Effector CD4-positive, alpha-beta T cell (primary cell): ENCODE results near the gene CD44.

Experiments used
- DNase-seq: peaks from one replicate; pipeline ENCODE4 v3.0.0-alpha.2; 2020

Gene CD44

GRCh38 chr11:35241083-35241482 is 102.1 kb downstream of the CD44 start:
- no peak for DNase-seq

- no peak for DNase-seq
These were observed 102.6 kb downstream of the CD44 start for GRCh38 chr11:35241531-35241930.

- DNase-seq: no peak
These were observed 103.7 kb downstream of the CD44 start for GRCh38 chr11:35242412-35243242.

- DNase-seq: no peak
These were observed 104.8 kb downstream of the CD44 start for GRCh38 chr11:35243774-35244173.

GRCh38 chr11:35245056-35245455 is 106.1 kb downstream of the CD44 start:
- no peak for DNase-seq

- DNase-seq: no peak
These were observed 106.8 kb downstream of the CD44 start for GRCh38 chr11:35245786-35246185.

- no peak for DNase-seq
These were observed 107.8 kb downstream of the CD44 start for GRCh38 chr11:35246745-35247144.

- DNase-seq: peak; percentile 69
These were observed 108.5 kb downstream of the CD44 start for GRCh38 chr11:35247428-35247827.

- peak; percentile 14 for DNase-seq
These were observed 108.9 kb downstream of the CD44 start for GRCh38 chr11:35247863-35248262.

GRCh38 chr11:35248558-35249323 is 109.8 kb downstream of the CD44 start:
- DNase-seq: no peak

- DNase-seq: no peak
These were observed 111.2 kb downstream of the CD44 start for GRCh38 chr11:35250192-35250591.

GRCh38 chr11:35250621-35251020 is 111.7 kb downstream of the CD44 start:
- DNase-seq: no peak

GRCh38 chr11:35253237-35253636 is 114.3 kb downstream of the CD44 start:
- DNase-seq: no peak

- DNase-seq: no peak
These were observed 116.5 kb downstream of the CD44 start for GRCh38 chr11:35255514-35255913.

GRCh38 chr11:35256296-35256695 is 117.3 kb downstream of the CD44 start:
- no peak for DNase-seq

GRCh38 chr11:35257281-35257680 is 118.3 kb downstream of the CD44 start:
- DNase-seq: no peak

- no peak for DNase-seq
These were observed 120.6 kb downstream of the CD44 start for GRCh38 chr11:35259529-35259928.

GRCh38 chr11:35260342-35260985 is 121.5 kb downstream of the CD44 start:
- no peak for DNase-seq

- DNase-seq: no peak
These were observed 122.2 kb downstream of the CD44 start for GRCh38 chr11:35261197-35261596.

GRCh38 chr11:35262056-35262455 is 123.1 kb downstream of the CD44 start:
- DNase-seq: no peak

GRCh38 chr11:35262735-35263134 is 123.8 kb downstream of the CD44 start:
- no peak for DNase-seq

- no peak for DNase-seq
These were observed 126.9 kb downstream of the CD44 start for GRCh38 chr11:35265755-35266454.

GRCh38 chr11:35267504-35267903 is 128.5 kb downstream of the CD44 start:
- no peak for DNase-seq
